Left ventricle myocardium superior (tissue), 1 donor: ENCODE results near the gene GRAMD2A. TPM values are rescaled to one million over a fixed set of nuclear protein-coding genes. Genes with fewer than 3 reads are reported as not detected.

Experiments used
- ATAC-seq: fragments of 200-7000 bp; cut with Tn5 transposase; one replicate; pipeline ENCODE4 v1.9.1; 2020; ENCODE audit warnings: mild to moderate bottlenecking, moderate library complexity
- DNase-seq: peaks from one replicate; pipeline ENCODE4 v3.0.0-alpha.2; 2020
- intact Hi-C: fragments of 100-400 bp; cut with micrococcal nuclease; formaldehyde crosslinking; loops from one replicate; pipeline ENCODE4 v1.11.0; 2022
- total RNA-seq: library from RNA; stranded (reverse); fragmentation: NEBNext Ultra II Directional; extraction: Animal tissue kit (Norgen Biotek cat#: 25700); gene quantifications from one replicate; pipeline ENCODE4 v1.2.1, GENCODE V29; 2021
- donor health status: DM: no; HTN: yes; CAD: no; lungs with severe emphysema.

The GRAMD2A gene
- total RNA-seq, 1 donor from 2014 or later = not detected

GRCh38 chr15:72153269-72154000 is 44.2 kb downstream of the GRAMD2A start:
- intact Hi-C loops = no loop called here
- DNase-seq (no peak), ATAC-seq (no peak)

GRCh38 chr15:72147418-72147817 is 50.2 kb downstream of the GRAMD2A start:
- no peak for DNase-seq
- intact Hi-C loops = no loop called here
- ATAC-seq = no peak

- DNase-seq (no peak), ATAC-seq (no peak)
- intact Hi-C loops = no loop called here
These were observed 50.7 kb downstream of the GRAMD2A start for GRCh38 chr15:72146934-72147333.

- intact Hi-C loops = no loop called here
- DNase-seq (no peak), ATAC-seq (no peak)
These were observed 51.4 kb downstream of the GRAMD2A start for GRCh38 chr15:72146221-72146620.

GRCh38 chr15:72141171-72142084 is 56.2 kb downstream of the GRAMD2A start:
- DNase-seq = no peak
- intact Hi-C loops = no loop called here
- ATAC-seq = peak; percentile 74

- DNase-seq (no peak), ATAC-seq (peak; percentile 6)
- intact Hi-C loops = no loop called here
These were observed 57.5 kb downstream of the GRAMD2A start for GRCh38 chr15:72140088-72140487.

- ATAC-seq = peak; percentile 92
- no peak for DNase-seq
- intact Hi-C loops = no loop called here
These were observed 57.9 kb downstream of the GRAMD2A start for GRCh38 chr15:72139667-72140066.

- DNase-seq (no peak), ATAC-seq (no peak)
- intact Hi-C loops = no loop called here
These were observed 61.2 kb downstream of the GRAMD2A start for GRCh38 chr15:72136170-72137051.

GRCh38 chr15:72135719-72136118 is 61.9 kb downstream of the GRAMD2A start:
- no peak for ATAC-seq
- DNase-seq = no peak
- intact Hi-C loops = no loop called here

GRCh38 chr15:72133211-72133610 is 64.4 kb downstream of the GRAMD2A start:
- intact Hi-C loops = no loop called here
- ATAC-seq = no peak

GRCh38 chr15:72131922-72132321 is 65.7 kb downstream of the GRAMD2A start:
- DNase-seq (no peak), ATAC-seq (no peak)
- intact Hi-C loops = no loop called here

More at GRCh38 chr15:72133211-72133610, 64.4 kb downstream of the GRAMD2A start:
- DNase-seq = no peak

- intact Hi-C loops = no loop called here
- DNase-seq (no peak), ATAC-seq (no peak)
These were observed 67.3 kb downstream of the GRAMD2A start for GRCh38 chr15:72130272-72130671.

GRCh38 chr15:72128359-72128758 is 69.2 kb downstream of the GRAMD2A start:
- ATAC-seq (no peak), DNase-seq (no peak)
- intact Hi-C loops = no loop called here

GRCh38 chr15:72127724-72128322 is 69.8 kb downstream of the GRAMD2A start:
- ATAC-seq = no peak
- intact Hi-C loops = no loop called here
- DNase-seq = no peak

- no peak for ATAC-seq
- intact Hi-C loops = no loop called here
- no peak for DNase-seq
These were observed 73.4 kb downstream of the GRAMD2A start for GRCh38 chr15:72124218-72124617.

- ATAC-seq (peak; percentile 89), DNase-seq (peak; percentile 99)
- intact Hi-C loops = no loop called here
These were observed 79.3 kb downstream of the GRAMD2A start, which contains the start of the genes MYO9A and SENP8 for GRCh38 chr15:72118017-72118978. Gene MYO9A, minus strand, starts transcription at chr15:72118150. Its CDS starts 71,587 bp downstream, at chr15:72046563. Gene SENP8, plus strand, starts transcription at chr15:72118403. Its CDS starts 21,221 bp downstream, at chr15:72139624.

- ATAC-seq = peak; percentile 87
- intact Hi-C loops = no loop called here
- DNase-seq = peak; percentile 90
These were observed 80.0 kb downstream of the GRAMD2A start for GRCh38 chr15:72117486-72118016.
